Lung (tissue), 12 donors: ENCODE data around the gene ZNF536. TPM values are rescaled to one million over a fixed set of nuclear protein-coding genes. Genes with fewer than 3 reads are reported as not detected.
"Not testable (repeated sequence)": the region's sequence is repeated elsewhere in the genome, so short reads cannot be mapped to it uniquely, and the experiment has no call there.

ENCODE experiments used
- ATAC-seq: fragments of 200-7000 bp; cut with Tn5 transposase; one replicate; pipeline ENCODE4 v1.9.1; 2020; ENCODE audit warnings: moderate number of reproducible peaks; ENCODE audit not compliant: insufficient read depth, low FRiP score
- DNase-seq, 3 donors: peaks; one replicate each; pipeline ENCODE4 v3.0.0-alpha.2; 2013 to 2017
- H3K27ac ChIP-seq, 2 donors: one replicate each; pipeline ENCODE4 v1.5.1; 2013; ENCODE audit warnings: mild to moderate bottlenecking in 2 of 2, moderate library complexity in 2 of 2, control low read depth in 1 of 2, inconsistent platforms in 1 of 2, low read depth in 1 of 2, low read length in 1 of 2
- H3K27me3 ChIP-seq, 3 donors: one replicate each; pipeline ENCODE4 v1.5.1; 2013; ENCODE audit warnings: low read length in 2 of 3; ENCODE audit not compliant: control insufficient read depth in 3 of 3, insufficient read depth in 3 of 3
- H3K36me3 ChIP-seq, 4 donors: one replicate each; pipeline ENCODE4 v1.5.1; 2013; ENCODE audit warnings: low read length in 4 of 4, mild to moderate bottlenecking in 1 of 4, moderate library complexity in 1 of 4; ENCODE audit not compliant: control insufficient read depth in 4 of 4, insufficient read depth in 4 of 4
- H3K4me1 ChIP-seq, 5 donors: one replicate each; pipeline ENCODE4 v1.5.1; 2013; ENCODE audit warnings: low read length in 5 of 5, mild to moderate bottlenecking in 2 of 5, moderate library complexity in 1 of 5; ENCODE audit not compliant: control insufficient read depth in 5 of 5, insufficient read depth in 5 of 5
- H3K4me3 ChIP-seq: one replicate; pipeline ENCODE4 v1.5.1; 2013; ENCODE audit warnings: mild to moderate bottlenecking, control low read depth, moderate library complexity
- H3K9ac ChIP-seq, 2 donors: one replicate each; pipeline ENCODE4 v1.5.1; 2013; ENCODE audit warnings: low read length in 2 of 2, control low read depth in 1 of 2; ENCODE audit not compliant: insufficient read depth in 1 of 2
- H3K9me3 ChIP-seq, 4 donors: one replicate each; pipeline ENCODE4 v1.5.1; 2013; ENCODE audit warnings: low read length in 3 of 4, mild to moderate bottlenecking in 1 of 4, moderate library complexity in 1 of 4; ENCODE audit not compliant: control insufficient read depth in 4 of 4, insufficient read depth in 3 of 4
- CTCF ChIP-seq: IDR thresholded peaks from 2 replicates; pipeline ENCODE4 v1.5.1; 2012; ENCODE audit warnings: mild to moderate bottlenecking; ENCODE audit errors: control extremely low read depth, extremely low read depth
- WGBS, 2 donors: extraction: QIAGEN DNeasy Blood & Tissue Kit; methylation state at CpG; one replicate each; pipeline ENCODE4 v1.1.7; 2013; 5-methylcytosine and 5-hydroxymethylcytosine counted together
- polyA plus RNA-seq, 2 donors: library from polyadenylated mRNA; stranded (reverse); fragments of 200-250 nt; gene quantifications; one replicate each; pipeline ENCODE4 v1.2.1, GENCODE V29; 2013
- total RNA-seq, 2 donors: library from RNA; depleted of rRNA in 1 of 2; stranded (reverse); fragments of >200 nt in 1 of 2; gene quantifications; one replicate each; pipeline ENCODE4 v1.2.1, GENCODE V29; 2014 to 2021
- donor health status: control.
- donor health status: control.
- donor health status: Bipolar disorder and iron deficiency.
- donor health status: healthy.
- donor health status: DM: yes; HTN: yes; CAD: no.

Gene ZNF536
- total and polyA plus RNA-seq, 4 donors = 0.07 to 5.6 (median 0.21) TPM

DNA sequence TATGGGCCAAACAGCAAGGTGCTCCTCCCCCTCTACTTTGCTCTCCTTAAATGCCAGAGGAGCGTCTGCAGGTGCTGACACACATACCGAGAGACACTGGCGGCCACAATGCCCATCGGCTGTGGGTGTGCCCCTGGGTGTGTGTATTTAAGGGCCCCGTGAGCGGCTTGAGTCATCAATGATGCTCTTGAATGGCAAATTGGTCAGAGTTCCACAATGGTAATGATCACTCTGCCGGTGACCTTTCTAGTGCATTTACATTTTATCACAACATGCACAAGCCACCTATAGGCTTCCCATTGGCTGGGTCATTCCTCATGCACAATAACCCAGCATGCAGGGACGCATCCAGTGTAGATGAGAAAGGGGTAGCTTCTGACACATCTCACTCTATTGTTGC, 124.8 kb downstream of the ZNF536 start:
- no peak overlapping the region for H3K27ac ChIP-seq
- DNase-seq (no peak), ATAC-seq (no peak)
- H3K4me1 ChIP-seq = peaks cover 0 to 8% (median 0%) of the 10 kb centered on the region in 5 donors
- H3K4me3 ChIP-seq = no peak overlapping the region
- no peak overlapping the region for H3K9ac ChIP-seq
- no peak for TF ChIP-seq CTCF
- H3K9me3 ChIP-seq = peaks cover 0 to 5% (median 0%) of the 10 kb centered on the region in 4 donors
- H3K27me3 ChIP-seq = peaks cover 0 to 10% (median 7%) of the 10 kb centered on the region in 3 donors
- WGBS, 2 donors = 76 to 85% methylated on average over 8 of the region's 8 CpGs
- H3K36me3 ChIP-seq = no peaks in the 10 kb centered on the region

- not testable (repeated sequence) for ATAC-seq, H3K9me3 ChIP-seq, DNase-seq, H3K4me3 ChIP-seq, H3K36me3 ChIP-seq, H3K9ac ChIP-seq, H3K27ac ChIP-seq, H3K4me1 ChIP-seq
- WGBS, 2 donors = 83 to 90% methylated on average over 3 of the region's 3 CpGs
- H3K27me3 ChIP-seq = peaks cover 0 to 11% (median 5%) of the 10 kb centered on the region in 3 donors
Observed at GRCh38 chr19:30498085-30498484, 125.9 kb downstream of the ZNF536 start.

GRCh38 chr19:30498707-30499106, 126.5 kb downstream of the ZNF536 start:
- no peaks in the 10 kb centered on the region for H3K36me3 ChIP-seq
- H3K9ac ChIP-seq = no peak overlapping the region
- peaks cover 0 to 5% (median 0%) of the 10 kb centered on the region in 4 donors for H3K9me3 ChIP-seq
- H3K4me3 ChIP-seq = no peak overlapping the region
- no peak for DNase-seq
- TF ChIP-seq CTCF = no peak
- peaks cover 0 to 11% (median 5%) of the 10 kb centered on the region in 3 donors for H3K27me3 ChIP-seq
- no peak for ATAC-seq
- no peak overlapping the region for H3K27ac ChIP-seq
- H3K4me1 ChIP-seq = no peaks in the 10 kb centered on the region
- 17 to 36% methylated on average over 12 of the region's 12 CpGs for WGBS, 2 donors

- H3K4me3 ChIP-seq = no peak overlapping the region
- H3K36me3 ChIP-seq = no peaks in the 10 kb centered on the region
- H3K27ac ChIP-seq = no peak overlapping the region
- H3K9ac ChIP-seq = no peak overlapping the region
- DNase-seq (no peak), ATAC-seq (no peak)
- TF ChIP-seq CTCF = no peak
- peaks cover 0 to 6% (median 0%) of the 10 kb centered on the region in 4 donors for H3K9me3 ChIP-seq
- no peaks in the 10 kb centered on the region for H3K4me1 ChIP-seq
- H3K27me3 ChIP-seq = peaks cover 0 to 5% (median 4%) of the 10 kb centered on the region in 3 donors
Observed at GRCh38 chr19:30504272-30504671, 132.1 kb downstream of the ZNF536 start.
